NCI-H1105 (cell line): ENCODE results near the gene UBE3B.
A peak's percentile ranks its signal among the peaks of the same experiment; 100 is the strongest.

Experiments
- DNase-seq: peaks from one replicate; lab custom pipeline; 2025; lab: John Stamatoyannopoulos, UW

Gene UBE3B

DNA sequence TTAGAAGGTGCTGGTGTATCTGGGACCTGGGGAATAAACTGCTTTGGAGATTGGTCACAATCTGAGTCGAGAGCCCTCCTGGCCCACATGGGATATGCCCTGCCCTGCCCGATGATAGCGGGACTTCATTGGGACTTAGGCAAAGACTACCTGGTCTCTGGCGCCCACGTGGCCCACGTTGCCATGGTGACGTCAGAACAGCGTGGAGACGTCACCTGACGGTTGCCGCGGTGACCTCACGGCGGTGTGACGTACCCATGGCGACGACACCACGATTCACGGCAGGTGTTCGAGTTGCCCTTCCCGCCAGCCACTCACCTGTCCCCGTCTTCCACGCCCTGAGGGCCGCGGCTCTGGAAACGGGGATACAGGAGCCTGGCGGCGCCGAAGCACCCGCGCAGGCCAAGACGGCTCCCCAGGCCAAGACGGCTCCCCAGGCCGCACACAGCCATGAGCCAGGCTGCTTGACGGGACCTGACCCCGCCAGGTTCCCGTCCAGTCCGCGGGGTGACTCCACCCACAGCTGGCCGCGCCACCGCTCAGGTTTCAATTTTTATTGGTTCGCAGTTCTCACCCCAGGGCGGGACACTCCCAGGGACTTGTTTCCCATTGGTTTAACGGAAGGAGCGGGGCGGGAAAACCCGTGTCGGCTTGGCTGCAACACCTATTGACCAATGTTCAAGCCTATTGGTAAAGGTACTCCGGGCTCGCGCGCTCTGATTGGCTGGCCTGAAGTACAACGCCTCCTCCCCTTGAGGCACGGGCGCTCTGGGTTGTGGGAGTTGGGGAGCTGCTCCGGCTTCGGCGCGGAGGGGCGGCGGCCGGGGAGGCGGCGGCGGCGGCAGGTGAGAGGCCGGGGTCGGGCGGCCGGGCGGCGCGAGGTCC lies 95.8 kb downstream of the UBE3B start, which contains the start of the genes MMAB and MVK:
Gene MMAB (minus strand): TSS at position 476 of the 885 bp plus-strand sequence. CDS start 24 bp downstream, at position 452.
Gene MVK (plus strand): TSS at position 766 of the 885 bp plus-strand sequence. CDS start 1,029 bp downstream, outside the sequence.
- DNase-seq = peak; percentile 99

DNA sequence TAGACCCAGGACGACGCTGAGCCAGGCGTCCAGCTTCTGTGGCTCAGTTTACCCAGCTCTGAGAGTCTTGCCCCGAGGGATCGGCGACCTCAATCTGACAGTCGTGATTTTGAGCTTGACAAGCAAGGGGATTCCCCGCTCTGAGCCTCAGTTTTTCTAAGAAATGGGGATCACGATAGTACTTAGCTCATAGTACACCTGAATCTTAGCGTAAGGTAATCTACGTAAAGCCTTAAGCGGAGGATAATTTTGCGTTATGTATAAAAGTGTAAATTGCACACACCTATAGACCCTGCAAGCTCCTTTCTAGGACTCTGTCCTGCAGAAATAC lies 96.4 kb downstream of the UBE3B start:
- no peak for DNase-seq

DNA sequence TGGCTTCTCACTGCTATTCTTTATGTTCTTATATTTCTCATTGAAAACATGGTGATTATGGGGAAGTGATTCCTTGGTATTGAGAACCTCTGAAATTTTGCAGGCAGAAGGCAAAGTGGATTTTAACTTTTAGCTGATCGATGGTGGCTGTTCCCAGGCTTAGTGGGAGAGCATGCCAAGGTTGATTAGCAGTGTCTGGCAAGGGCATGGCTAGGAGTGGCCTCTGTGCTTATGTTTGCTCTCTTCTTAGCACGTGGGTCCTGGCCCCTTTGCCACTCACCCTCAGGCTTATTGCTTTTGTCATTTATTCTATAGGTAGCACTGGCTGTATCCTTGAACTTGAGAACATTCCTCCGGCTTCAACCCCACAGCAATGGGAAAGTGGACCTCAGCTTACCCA lies 98.2 kb downstream of the UBE3B start:
- no peak for DNase-seq

DNA sequence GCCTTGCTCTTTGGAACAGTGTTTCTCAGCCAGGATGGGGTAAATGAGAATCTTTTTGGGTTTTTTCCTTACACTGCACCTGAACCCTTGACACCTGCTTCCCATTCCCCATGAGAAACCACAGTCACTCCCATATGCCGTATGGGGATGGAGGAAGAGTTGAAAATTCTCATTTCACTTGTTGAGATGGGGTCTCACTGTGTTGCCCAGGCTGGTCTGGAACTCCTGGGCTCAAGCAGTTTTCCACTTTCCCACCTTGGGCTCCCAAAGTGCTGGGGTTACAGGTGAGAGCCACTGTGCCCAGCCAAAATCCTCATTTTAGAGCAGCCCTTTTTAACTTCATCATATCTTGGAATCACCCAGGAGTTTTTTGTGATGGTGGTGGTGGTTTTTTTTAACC lies 99.9 kb downstream of the UBE3B start:
- no peak for DNase-seq

DNA sequence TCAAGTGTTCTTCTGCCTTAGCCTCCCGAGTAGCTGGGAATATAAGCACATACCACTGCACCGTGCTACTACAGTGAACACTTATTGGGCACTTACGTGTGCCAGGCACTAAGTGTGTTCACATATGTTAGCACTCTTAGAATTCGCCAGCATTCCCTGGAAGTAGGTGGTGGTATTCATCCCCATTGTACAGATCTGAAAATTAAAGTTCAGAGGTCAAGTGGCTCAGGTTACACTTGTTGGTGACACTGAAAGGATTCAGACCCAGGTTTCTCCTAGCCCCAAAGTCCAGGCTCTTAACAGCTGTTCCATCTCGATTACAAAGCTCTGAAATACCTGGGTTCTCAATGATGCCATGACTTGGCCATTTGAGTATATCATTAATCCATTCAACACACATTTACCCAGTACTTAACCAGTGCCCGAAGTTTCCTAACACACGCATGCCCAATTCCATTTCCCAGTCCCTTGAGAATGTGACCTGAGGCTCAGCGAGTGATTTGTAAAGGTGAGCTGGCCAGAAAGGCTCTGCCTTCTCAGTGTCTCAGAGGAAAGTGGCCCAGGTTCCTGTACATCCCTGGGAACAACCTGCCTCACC lies 101.0 kb downstream of the UBE3B start:
- DNase-seq = no peak

DNA sequence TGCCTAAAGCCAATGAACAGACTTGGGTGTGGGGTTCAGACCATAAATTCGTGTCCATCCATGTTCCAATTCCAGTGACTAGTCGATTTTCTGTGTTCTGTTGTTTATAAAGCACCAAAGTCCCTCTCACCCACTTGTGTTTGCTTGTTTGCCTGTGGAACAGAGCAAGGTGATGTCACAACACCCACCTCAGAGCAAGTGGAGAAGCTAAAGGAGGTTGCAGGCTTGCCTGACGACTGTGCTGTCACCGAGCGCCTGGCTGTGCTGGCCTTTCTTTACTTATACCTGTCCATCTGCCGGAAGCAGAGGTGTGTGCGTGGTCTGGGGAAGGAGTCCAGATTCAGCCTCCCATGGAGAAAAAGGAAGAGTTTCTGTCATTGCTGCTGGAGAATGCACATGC lies 102.2 kb downstream of the UBE3B start:
- DNase-seq = no peak

DNA sequence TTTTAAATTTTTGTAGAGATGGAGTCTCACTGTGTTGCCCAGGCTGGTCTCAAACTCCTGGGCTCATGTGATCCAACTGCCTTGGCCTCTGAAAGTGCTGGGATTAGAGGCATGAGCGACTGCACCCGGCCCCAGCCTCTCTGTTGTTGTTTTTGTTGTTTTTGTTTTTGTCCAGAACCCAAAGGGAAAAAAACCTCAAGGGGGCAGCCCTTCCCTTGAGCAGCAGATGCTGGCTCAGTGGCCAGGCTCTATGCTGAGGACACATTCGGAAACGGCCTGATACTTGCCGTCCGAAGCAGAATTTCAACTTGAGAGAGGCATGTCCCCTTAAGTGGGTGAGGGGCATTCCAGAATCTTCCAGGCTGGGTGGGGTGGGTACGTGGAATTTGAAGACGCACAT lies 102.8 kb downstream of the UBE3B start:
- no peak for DNase-seq

DNA sequence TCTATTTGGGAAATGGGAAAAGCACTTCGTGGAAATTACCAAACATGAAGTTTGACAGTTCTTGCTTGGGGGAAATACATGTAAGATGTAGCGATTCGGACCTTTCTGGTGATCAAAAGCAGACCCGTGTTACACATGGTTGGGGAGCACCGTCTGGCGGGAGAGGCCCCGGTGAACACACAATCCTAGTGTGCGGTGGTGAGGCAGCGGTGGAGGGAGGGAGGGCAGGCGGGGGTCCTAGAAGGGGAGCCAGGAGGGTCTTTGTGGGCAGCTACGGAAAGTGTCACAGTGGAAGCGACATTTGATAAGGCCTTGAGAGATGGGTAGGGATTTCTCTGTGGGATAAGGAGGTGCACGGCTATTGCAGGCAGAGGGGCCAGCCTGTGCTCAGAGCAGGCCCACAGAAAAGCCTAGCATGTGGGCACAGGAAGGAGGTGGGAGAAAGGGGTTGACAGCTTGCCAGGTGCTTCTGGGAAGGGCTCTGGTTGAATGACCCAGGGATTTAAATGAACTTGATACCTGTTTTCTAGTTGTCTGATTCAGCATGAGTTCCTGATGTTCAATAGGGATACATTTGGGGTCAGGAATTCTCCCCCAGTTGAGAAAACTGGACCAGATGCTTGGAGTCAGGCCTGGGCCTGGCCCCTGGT lies 103.4 kb downstream of the UBE3B start:
- DNase-seq = no peak

DNA sequence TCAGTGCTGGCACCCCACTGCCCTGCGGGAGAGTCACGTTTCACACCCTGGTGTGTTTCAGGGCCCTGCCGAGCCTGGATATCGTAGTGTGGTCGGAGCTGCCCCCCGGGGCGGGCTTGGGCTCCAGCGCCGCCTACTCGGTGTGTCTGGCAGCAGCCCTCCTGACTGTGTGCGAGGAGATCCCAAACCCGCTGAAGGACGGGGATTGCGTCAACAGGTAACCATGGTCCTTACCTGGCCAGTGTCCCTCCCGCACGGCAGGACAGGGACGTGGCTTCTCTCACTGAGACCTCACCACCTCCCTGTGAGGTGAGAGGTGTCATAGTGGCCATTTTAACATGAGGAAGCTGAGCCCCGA lies 103.9 kb downstream of the UBE3B start:
- DNase-seq = no peak

DNA sequence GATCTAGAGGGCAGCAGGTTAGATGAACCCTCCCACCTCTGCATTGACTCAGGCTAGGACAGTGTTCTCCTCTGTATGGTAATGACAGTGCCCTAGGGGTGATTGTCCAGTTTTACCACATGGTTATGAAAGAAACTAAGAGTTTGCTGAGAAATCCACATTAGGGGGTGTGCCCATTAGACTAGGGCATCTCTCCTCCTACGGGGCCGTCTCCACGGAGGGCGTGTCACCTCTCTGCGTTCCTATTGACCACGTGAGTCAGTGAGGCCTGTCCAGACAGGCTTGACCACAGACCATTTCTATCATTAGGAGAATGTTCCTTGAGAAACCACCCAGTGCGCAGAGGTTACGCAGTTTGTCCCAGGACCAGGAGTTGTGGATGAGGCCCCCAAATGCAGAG lies 104.4 kb downstream of the UBE3B start:
- DNase-seq = no peak

DNA sequence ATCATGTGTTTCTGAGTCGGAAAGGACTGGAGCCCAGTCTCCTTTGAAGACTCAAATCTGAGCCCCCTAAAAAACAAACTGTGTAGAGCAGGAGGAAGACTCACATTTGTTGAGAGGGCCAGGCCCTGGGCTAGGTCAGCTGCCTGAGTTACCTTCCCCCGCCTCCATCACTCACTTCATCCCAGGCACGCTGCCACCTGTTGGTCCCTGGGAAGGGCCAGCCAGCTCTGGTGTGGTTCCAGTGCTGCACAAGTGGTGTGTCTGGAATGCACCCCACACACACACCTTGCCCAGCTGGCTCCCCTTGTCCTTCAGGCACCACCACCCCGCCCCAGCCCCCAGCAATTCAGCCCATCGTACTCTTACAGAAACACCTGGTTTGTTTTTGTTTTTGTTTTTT lies 105.2 kb downstream of the UBE3B start:
- no peak for DNase-seq

DNA sequence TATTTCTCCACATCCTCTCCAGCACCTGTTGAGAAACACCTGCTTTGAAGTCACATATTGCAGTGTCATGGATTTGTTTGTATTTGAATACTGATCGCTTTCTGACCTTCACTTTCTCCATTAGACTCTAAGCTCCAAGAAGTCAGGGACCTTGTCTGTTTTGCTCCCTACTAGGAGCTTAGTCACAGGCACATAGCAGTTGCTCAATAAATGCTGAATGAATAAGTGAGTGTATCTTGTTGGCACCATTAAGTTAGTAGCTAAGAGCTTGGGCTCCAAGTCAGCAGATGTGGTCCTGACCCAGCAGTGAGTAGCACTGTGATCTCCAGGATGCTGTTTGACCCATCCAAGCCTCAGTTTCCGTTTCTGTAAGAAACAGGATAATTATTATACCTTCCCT lies 106.3 kb downstream of the UBE3B start:
- no peak for DNase-seq
